ENCODE data around the gene ZMAT1.
A peak's percentile ranks its signal among the peaks of the same experiment; 100 is the strongest.
"Not testable (repeated sequence)": the region's sequence is repeated elsewhere in the genome, so short reads cannot be mapped to it uniquely, and the experiment has no call there.

ZMAT1 gene

DNA sequence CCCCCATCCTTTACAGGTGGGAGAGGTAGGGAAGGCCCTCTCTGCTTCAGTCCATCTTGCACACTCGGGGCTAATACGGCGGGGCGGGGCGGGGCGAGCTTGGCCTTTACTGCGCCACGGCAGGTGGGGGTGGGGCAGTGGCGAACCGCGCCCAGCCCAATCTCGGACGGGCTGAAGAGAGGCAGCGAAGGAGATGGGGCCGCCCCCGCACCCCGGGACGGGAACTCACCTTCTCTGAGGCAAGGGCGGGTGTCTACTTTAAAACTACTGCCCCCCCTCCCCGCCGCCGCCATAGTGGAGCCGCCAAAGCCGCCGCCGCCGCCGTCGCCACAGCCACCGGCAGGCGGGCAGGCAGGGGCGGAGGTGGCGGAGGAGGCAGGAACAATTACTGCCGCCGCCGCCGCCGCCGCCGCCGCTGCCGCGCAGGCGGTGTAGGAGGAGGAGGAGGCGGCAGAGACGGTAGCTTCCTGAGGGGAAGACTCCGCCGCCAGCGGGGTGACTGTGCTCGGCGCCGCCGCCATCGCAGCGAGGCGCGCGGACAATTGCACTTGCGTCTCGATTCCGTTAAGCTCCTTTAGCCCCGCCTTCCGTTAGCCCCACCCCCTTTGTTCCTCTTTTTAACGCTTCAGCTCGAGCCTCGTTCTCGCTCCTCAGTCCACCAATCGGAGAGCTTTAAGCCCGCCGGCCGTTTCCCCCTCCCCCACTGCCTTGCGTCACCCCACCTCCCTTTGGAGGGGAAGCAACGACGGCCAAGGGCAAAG, at the start of gene ZMAT1:
ZMAT1 (minus strand) TSS at position 540 of the 761 bp plus-strand sequence; CDS start at position 521, 19 bp downstream.
- peak; percentile 77 for DNase-seq (ENCODE audit: low read depth, low spot score)

DNA sequence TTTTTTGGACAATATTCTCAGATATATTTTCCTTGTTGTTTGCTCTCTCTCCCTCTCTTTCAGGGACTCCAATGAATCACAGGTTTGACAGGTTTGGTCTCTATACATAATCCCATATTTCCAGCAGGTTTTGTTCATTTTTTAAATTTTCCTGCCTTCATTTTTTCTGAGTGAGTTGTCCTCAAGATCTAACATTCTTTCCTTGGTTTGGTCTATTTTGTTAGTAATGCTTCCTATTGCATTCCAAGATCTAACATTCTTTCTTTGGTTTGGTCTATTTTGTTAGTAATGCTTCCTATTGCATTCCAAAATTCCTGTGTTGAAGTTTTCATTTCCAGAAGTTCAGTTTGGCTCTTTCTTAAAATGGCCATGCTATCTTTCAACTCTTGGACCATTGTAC, 45.3 kb upstream of the ZMAT1 start:
- no peak for DNase-seq (ENCODE audit: low read depth, low spot score)

DNA sequence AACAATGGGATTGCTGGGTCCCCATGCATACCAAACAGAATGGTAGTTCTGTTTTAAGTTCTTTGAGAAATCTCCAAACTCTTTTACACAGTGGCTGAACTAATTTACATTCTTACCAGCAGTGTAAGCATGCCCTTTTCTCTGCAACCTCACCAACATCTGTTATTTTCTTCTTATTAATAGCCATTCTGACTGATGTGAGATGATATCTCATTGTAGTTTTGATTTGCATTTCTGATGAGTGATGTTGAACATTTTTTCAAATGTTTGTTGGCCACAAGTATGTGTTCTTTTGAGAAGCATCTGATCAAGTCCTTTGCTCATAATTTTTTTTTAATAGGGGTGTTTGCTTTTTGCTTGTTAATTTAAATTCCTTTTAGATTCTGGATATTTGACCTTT, 41.2 kb upstream of the ZMAT1 start:
- DNase-seq (ENCODE audit: low read depth, low spot score), result no peak

DNA sequence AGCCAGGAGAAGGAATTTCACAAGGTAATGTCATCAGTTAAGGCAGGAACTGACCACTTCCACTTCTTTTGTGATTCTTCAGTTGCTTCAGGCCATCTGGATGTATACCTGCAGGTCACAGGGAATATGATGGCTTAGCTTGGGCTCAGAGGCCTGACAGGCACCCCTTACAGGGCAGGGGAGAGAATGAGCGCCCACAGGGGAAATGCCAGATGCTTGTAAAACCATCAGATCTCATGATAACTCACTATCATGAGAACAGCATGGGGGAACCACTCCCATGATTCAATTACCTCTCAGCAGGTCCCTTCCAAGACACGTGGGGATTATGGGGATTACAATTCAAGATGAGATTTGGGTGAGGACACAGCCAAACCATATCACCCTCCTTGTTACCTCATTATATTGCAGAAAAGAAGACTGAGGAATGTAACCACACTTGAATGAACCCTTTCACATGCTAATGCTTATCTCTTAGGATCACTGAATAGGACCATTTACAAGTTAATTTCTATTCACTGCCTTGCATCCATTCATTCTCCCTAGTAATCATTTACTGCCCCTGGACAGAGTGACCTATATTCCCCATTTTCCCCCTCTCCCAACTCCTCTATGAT, 33.2 kb upstream of the ZMAT1 start:
- DNase-seq (ENCODE audit: low read depth, low spot score), result not testable (repeated sequence)

DNA sequence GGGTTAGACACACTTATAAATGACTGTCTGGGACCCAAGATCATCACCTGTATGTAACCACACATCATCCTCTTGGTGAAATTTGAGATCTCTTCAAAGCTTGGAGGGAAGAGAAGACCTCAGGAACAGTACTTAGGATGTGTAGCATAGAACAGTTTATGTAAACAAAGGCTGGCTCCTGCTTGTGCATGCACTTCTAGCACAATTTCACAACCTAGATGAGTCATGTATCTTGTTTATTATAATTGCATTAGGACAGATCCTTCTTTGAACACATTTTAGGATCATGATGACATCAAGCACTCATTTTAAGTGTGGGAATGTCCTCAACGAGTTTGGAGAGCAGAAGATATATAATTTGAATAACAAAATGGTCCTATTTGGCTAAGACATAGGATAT, 26.3 kb upstream of the ZMAT1 start:
- DNase-seq (ENCODE audit: low read depth, low spot score), result no peak

DNA sequence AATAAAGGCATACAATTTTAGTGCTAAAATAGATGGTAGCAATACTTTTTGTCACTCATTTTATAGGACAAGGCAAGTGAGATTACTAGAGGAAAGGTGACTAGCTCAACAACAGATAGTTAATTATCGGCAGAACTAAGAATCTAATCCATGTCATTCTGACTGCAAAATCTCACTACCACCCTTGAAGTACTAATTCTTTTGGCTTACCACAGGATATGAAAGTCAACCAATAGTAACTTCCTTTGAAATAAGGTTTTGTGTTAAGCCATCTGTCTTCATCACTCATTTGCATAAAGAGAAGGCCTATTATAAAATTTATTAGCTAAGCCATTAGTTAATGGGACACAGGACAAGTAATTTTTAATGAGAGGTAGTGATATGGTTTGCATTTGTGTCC, 25.3 kb upstream of the ZMAT1 start:
- DNase-seq (ENCODE audit: low read depth, low spot score), result no peak

DNA sequence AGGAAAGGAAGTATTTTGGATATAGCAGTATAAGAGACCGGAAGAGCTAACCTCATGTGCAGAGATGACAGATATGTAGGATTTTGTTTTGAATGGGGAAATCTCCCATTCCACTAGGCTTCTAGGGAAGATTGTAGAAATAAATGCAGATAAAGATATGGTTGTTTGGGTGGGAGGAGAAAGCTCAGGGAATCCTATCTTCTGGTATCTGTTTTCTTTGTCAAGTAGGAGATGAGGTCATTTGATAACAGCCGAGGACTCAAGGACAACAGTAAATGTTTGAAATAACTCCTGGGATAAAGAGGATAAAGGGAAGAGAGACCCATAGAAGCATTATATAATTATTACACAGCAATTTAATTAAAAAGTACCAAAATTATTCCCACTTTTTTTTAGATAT, 24.7 kb upstream of the ZMAT1 start:
- no peak for DNase-seq (ENCODE audit: low read depth, low spot score)

DNA sequence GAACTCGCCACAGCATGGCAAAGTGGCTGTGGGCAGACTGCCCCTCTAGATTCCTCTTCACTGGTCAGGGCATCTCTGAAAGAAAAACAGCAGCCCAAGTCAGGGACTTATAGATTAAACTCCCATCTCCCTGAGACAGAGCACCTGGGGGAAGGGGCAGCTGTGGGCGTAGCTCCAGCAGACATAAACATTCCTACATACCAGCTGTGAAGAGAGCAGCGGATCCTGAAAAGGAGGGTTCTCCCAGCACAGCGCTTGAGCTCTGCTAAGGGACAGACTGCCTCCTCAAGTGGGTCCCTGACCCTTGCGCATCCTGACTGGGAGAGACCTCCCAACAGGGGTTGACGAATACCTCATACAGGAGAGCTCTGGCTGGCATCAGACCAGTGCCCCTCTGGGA, 18.8 kb upstream of the ZMAT1 start:
- no peak for DNase-seq (ENCODE audit: low read depth, low spot score)

DNA sequence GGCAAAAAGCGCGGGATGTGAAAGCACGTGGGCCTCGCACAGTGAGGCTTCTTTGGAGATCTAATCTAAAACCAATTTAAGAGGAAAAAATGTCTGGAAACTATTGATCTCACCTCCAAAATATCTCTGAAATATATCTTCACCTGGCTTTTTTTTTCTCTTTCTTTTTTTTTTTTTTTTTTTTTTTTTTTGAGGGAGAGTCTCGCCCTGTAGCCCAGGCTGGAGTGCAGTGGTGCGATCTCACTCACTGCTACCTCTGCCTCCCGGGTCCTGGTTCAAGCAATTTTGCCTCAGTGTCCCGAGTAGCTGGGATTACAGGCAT, 383 bp upstream of the ZMAT1 start:
- DNase-seq (ENCODE audit: low read depth, low spot score), result no peak

DNA sequence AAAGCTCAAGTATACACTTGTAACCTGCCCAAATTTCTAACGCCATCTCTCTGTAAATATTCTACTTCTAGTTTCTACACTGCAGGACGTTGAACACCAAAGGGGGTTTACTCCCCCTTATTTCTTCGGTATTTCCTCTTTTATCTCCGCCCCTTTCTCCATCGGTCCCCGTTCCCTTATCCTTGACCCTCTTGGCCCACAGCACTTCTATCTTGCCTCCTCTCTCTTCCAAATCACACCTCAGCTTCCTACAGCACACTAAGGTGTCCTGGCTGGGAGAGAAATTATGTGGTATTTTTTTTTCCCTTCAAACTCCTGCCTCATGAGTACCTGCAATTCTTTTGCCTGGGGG, 715 bp downstream of the ZMAT1 start:
- DNase-seq (ENCODE audit: low read depth, low spot score), result no peak

DNA sequence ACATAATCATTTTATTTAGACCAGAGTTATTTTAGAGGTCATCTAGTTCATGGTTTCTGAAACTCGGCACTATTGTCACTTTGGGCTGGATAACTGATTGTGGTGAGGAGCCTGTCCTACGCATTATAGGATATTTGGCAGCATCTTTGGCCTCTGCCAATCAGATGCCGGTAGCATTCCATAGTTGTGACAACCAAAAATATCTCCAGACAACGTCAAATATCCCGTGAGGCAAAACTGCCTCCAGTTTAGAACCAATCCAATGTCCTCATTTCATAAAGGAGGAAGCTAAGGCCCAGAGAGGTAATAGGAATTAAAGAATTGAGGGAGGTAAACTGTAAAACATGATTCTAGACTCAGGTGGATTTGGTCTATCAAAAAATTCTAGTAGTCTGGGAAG, 6.1 kb downstream of the ZMAT1 start:
- no peak for DNase-seq (ENCODE audit: low read depth, low spot score)

DNA sequence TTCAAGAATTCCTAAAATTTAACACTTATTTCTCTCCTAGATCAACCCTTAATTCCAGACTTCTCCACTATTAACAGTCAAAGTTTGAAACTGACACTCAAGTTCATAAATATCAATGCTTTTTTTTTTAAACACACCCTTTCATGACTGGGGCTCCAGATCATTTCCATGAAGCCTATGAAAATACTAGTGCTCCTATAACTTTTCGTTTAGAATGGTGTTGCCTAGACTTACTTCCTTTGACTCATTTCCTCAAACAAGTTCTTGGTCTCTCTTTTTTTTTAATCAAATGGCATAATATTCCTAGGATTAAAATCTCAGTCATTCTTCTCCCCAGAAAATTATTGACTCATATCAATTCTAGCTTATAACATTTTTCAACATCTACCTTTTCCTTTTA, 13.1 kb downstream of the ZMAT1 start:
- no peak for DNase-seq (ENCODE audit: low read depth, low spot score)

DNA sequence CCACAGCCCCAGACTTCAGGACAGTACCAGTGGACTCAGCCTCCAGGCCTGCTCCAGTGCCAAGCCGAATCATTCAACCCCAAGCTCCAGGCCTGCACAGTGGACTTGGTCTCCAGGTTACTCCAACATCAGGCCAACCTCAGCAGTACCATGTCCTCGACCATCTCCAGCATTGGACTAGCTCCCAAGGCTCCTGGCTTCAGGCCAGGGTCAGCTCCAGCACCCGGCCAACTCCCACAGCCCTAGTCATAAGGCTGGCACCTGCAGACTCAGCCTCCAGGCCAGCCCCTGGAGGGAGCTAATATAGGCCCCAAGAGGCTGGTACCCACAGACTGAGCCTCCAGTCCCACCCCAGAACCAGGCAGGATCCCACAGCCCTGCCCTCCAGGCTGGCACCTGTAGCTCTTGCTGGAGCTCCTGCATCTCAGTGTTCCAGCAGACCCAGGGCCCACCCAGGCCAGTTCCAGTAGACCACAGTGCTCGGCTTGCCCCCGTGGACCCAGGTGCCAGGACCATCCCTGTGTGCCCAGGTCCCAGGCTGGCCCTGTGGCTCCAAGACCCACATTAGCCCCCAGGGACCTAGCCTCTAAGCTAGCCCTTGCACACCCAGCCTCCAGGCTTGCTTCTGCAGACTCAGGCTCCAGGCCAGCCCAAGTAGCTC, 25.6 kb downstream of the ZMAT1 start:
- DNase-seq (ENCODE audit: low read depth, low spot score), result no peak

DNA sequence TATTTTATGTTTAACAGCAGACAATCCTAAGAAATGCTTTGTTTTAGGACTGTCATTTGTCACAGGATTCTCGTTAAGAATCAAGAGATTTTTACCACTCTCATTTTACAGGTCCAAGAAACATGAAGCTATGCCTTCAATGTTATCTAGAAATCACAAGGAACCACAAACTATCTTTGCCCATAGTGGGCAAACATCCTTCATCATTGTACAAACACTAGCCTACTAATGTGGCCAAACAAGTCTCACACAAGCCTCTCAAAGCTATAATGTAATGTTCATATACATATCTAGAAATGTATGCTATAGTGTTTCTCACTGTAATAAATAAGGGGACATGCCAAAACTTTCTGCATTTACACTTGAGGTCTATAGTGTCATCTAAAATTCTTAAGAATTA, 26.8 kb downstream of the ZMAT1 start:
- DNase-seq (ENCODE audit: low read depth, low spot score), result no peak

Data from activated CD4-positive, CD25-positive, alpha-beta regulatory T cell treated with anti-CD3 and anti-CD28 coated beads, Interleukin-2, amount 50 U/mL, for 16 hours (primary cell).